Measurements from ENCODE around the gene PCED1B.

GRCh38 chr12:47053961-47054360 lies 25.5 kb upstream of the PCED1B start:
- no peak for TF ChIP-seq CTCF (IDR thresholded peaks at IDR 0.05)
- TF ChIP-seq POLR2A (IDR thresholded peaks at IDR 0.05): no peak
- TF ChIP-seq EP300 (IDR thresholded peaks at IDR 0.05): no peak

Measured in upper lobe of left lung (tissue), 4 donors.